Suppressor macrophage treated with lipopolysaccharide for 1 hour (primary cell): ENCODE results near the gene MNAT1.

Experiments
- DNase-seq, 3 donors: peaks; one replicate each; pipeline ENCODE4 v3.0.0-alpha.2; 2020 to 2022

Gene MNAT1

DNA sequence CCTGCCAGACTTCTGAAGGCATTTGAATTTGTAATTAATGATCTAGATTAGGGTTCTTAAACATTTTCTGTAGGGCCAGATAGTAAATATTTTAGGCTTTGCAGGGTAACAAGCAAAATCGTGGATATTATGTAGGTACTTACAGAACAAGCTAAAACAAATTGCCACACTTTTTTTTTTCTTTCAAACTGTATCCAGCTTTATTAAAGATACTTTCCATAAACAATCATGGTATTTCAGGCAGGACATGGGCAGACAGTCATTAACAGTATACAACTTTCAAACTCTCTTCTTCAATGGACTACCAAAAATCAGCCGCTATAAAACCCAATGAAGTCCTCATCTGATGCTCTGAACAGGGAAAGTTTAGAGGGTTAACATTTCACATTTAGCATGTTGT, 236.7 kb downstream of the MNAT1 start:
- DNase-seq = no peak

DNA sequence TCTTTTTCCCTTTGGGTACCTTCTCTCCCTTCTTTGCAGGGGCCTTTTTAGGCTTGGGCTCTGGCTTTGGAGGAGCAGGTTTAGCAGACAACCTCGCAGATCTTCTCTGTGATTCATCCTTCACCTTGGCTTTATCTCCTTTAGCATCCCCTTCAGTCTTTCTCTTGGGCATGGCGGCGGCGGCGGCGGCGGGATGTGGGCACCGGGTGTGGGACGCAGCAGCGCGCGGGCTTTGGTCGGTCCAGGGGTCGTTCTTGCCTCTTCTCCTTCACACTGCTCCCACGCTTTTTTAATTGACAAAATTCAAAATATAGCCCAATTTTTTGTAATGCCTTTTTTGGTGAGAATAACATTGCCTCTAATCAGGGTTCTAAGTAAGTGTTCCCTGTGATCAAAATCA, 237.7 kb downstream of the MNAT1 start:
- no peak for DNase-seq

DNA sequence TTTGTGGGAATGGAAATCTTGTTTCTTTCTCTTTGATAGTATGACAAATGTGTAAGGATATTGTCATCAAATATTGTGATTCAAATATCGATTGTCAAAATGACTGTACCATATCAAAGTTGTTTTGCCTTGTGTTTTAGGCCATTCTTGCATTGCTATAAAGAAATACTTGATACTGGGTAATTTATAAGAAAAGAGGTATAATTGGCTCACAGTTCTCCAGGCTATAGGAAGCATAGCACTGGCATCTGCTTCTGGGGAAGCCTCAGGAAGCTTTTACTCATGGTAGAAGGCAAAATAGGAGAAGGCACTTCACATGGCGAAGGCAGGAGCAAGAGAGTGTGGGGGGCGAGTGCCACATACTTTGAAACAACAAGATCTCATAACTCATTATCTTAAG, 238.5 kb downstream of the MNAT1 start:
- no peak for DNase-seq

DNA sequence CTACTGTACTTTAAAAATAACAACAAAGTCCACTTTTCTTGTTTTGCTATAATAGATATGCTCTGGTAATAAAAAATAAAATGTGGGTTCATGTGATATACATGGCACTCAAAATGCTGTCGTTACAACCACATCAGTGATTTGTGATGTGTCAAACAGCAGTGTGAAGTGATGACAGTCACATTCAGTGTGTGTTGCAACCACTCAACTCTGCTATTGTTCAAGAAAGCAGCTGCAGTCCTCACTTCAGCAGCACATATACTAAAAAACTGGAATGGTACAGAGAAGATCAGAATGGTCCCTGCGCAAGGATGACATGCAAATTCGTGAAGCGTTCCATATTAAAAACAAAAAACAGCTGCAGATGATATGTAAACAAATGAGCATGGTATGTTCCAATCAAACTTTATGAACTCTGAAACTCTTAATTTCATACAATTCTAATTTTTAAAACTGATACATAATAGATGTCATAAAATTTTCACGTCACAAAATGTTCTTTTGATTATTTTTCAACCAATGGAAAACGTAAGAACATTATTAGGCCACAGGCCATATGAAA, 239.6 kb downstream of the MNAT1 start:
- no peak for DNase-seq

DNA sequence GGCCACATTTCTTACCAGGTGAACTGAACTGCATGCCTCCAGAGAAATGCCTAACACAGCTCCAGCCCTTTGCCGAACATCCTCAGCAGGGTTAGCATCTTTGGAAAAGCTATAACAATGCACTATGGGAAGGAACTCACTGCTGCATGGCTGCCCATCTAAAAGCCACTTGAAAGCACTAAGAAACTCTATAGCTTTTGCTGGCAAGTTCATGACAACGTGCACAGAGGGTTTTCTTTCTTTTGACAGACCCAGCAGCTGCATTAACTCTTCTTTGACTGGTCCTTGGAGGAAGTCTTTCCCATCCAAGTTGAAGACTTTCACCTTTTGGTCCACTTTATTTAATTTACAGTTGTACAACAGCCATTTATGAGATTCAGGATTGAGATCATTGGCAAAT, 241.0 kb downstream of the MNAT1 start:
- no peak for DNase-seq

DNA sequence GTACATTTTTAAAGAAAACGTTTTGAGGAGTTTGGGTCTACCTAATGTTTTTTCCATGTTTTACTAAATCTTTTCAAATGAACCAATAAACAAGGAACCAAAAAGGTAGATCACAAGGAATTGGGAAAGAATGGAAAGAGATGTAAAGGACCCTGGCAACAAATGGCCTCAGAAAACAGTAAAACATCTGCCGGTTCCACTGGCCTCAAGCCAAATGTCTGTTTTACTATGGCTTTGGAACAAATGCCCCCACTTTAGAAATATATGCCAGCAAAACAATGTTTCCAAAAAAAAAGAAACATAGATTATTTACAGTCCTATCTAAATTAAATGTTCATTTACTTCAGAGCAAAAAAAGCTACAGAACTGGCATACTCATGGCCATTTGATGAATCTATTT, 243.3 kb downstream of the MNAT1 start:
- DNase-seq = no peak

DNA sequence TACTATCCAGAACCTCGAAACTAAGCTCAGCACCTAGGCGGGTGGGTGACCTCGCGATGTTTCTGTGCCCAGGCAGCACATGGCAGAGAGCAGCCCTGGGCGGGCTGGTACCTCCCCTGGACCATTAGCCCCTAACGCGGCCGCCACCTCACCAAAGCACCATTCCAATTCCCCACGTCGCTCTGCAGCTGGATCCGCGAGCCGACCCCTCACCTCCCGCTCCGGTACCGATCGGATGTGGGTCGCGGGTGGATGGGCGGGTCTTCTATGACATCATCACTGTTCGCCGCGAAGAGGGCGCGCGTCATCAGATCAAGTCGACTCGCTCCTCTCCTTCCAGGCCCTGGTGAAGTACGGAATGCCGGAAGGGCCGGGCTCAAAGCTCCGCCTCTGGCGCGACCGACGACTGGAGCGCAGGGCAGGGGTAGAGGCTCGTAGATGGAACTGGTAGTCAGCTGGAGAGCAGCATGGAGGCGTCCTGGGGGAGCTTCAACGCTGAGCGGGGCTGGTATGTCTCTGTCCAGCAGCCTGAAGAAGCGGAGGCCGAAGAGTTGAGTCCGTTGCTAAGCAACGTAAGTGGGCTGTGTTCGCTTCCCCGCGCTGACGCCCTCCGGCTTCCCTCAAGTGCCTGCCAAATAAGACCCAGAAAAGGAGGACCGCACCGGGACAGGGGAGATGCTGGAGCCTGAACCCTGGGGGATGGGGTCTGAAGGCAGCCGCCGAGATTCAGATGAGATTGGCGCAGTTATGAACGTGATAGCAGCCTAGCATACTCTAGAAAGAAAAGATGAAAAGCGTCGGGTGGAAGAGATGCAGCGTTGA, 246.5 kb downstream of the MNAT1 start, which contains the start of the genes SLC38A6 and TRMT5:
Gene SLC38A6, plus strand, starts transcription at position 435 of the 822 bp plus-strand sequence. Its CDS starts 33 bp downstream, at position 468.
Gene TRMT5, minus strand, starts transcription at position 269 of the 822 bp plus-strand sequence. Its CDS starts 106 bp downstream, at position 163.
- peak; percentile 93 to 95 (median 94) for DNase-seq

DNA sequence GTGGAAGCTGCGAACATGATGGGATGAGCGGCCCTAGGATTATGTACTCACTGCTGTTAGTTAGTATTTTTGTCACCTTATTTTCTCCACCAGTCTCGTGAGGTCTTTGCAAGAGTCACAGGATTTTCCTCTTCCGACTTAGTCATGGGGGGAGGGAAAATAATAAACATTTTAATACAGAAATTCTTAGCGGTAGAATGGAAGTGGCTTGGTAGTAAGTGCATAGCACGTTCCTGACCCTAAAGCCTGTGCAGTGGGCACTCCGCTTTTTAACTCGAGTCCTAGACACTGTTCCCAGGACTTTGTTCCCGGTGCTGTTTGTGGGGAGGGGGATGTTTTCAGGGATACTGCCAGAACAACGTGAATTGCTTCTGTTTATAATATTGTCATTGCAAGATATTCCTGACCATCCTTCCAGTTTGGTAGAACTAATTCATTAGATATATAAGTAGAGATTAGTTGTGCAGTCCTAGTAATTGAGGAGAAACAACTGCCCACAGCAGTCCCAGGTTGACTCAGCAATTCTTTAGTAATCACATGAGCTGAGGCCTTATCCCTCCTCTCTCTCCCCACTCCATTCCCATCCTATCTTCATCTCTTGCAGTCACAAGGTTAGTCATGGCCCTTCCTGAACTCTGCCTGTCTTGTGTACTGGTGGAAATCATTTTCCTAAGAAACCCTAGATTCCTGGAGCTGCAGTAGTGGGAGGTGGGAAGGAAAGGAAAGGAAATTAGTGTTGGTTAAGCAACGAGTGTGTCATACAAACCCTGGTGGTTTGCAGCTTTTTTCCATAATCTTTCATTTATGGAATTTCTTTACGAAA, 247.3 kb downstream of the MNAT1 start:
- DNase-seq = peak; percentile 60 to 80 (median 72)

DNA sequence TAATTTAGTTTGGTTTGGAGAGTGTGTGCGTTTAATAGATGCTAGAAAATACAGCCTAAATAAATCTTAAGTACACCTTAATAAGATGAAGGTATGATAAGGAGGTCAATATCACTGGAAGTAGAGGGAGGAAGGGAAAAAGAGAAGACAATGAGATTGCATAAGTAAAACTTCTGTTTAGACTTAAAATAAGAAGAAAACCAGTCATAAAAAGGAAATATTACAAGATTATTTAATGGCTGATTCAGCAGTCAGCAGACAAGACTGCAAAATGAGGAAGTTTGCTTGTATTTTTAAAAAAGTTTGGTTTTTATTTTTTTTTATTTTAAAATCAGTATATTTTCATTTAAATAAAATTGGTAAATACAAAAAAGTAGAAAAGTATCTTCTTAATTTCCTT, 249.6 kb downstream of the MNAT1 start:
- DNase-seq = peak; percentile 19 to 74 (median 73)

DNA sequence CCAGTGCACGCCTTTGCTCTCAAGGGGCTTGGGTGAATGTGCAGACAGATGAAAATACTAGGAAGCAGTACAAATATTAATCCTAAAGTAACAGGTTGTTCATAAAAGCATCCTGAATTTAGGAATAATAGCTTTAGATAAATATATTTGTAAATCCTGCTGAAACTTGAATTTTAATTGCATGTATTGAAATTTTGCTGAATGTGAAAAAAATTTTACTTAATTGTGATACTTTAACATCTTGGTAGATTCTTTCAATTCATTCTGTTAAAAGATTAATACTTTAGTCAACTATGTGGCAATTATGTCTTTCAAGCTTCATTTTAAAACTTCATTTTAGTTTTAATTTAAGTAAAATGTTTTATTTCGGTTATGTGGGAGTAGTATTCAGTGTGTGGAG, 251.9 kb downstream of the MNAT1 start:
- no peak for DNase-seq

DNA sequence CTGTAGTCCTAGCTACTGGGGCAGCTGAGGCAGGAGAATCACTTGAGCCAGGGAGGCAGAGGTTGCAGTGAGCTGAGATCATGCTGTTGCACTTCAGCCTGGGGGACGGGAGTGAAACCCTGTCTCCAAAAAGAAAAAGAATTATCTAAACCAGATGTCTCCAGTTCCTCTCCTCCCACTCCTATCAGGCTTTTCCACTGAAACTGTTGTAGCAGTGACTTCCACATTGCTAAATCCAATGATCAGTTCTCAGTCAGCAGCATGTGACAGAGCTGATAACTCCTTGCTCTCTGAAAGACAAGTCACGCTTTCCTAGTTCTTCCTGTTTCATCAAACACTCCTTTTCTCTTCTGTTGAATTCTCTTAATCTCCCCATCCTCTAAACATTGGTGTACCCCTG, 255.0 kb downstream of the MNAT1 start:
- peak; percentile 82 to 91 (median 91) for DNase-seq

DNA sequence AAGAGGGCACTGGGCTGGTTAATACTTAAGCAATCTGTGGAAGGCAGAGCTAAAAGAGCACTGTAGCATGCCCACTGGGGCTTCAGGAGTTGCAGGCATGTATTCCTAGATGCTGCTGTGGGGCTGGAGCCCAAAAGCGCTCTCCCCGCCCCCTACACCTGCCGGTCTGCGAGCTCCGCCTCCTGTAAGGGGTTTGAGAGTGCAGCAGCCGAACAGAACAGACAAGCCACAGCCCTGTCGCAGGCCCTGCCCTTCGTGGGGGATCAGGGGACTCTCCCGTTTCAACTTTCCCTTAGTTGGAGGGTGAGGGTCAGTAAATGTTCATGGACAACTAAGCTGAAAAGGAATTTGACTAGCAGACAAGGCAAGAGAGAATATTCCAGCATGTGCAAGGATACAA, 264.1 kb downstream of the MNAT1 start:
- no peak for DNase-seq

DNA sequence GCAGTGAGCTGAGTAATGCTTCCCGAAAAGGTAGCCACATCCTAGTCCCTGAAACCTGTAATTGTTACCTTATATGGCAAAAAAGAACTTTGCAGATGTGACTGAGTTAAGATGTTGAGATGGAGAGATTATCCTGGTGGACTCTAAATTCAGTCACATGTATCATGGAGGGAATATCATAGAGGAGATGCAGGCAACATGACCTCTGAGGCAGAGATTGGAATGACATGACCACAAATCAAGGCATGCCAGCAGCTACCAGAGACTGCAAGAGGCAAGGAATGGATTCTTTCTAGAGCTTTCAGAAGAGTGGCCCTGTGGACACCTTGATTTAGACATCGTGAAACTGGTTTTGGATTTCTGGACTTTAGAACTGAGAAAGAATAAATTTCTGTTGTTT, 265.0 kb downstream of the MNAT1 start:
- DNase-seq = no peak

DNA sequence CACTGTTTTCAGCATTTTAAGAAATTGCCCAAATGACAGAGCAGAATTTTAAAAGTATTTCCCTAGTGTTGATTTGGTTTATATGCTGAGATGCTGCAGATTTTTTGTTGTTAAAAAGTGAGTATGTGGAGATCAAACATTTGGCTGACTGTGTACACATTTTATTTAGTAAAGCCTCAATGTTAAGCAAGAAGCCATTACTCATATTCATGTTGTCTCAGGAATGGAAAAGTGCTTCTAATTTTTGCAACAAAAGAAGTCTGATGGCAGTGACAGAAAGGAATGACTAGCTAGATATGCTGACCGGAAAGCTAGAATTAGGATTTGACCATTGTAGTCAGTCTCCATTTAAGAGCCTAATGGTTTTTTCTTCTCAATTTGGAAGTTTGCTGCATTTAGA, 269.0 kb downstream of the MNAT1 start:
- DNase-seq = peak in 2 of 3 donors; percentile 15 to 43

DNA sequence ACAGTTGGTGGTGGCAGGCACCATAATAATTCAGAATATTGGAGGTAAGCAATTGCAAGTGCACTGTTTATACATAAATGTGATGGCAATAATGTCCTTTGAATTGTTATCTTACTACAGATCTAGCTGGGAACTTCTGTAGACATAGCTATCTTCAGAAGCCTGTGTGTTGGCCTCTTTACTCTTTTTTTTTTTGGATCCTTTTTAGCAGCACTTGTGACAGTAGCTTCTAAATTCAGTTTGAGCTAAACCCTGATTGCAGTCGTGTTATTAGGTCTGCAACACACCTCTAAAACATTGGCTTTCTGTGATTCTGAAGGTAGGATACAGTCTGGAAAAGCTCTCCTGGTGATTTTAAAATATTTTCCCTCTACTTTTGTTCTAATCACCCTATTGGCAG, 285.0 kb downstream of the MNAT1 start:
- DNase-seq = no peak
